Measurements from ENCODE around the gene FOXA3. TPM values are rescaled to one million over a fixed set of nuclear protein-coding genes. Genes with fewer than 3 reads are reported as not detected.

Gene FOXA3
- total RNA-seq, 4 donors from 2014 or later: not detected

GRCh38 chr19:45879055-45879454 lies 14.9 kb downstream of the FOXA3 start:
- Histone ChIP-seq H3K36me3 (peaks cover 0 to 5% of the 10 kb centered on the region in 2 donors), H3K27me3 (peaks cover 0 to 9% (median 0%) of the 10 kb centered on the region in 3 donors), H3K4me3 (no peak overlapping the region), H3K9me3 (no peaks in the 10 kb centered on the region), H3K27ac (no peak overlapping the region), H3K4me1 (peaks cover 16 to 26% of the 10 kb centered on the region in 2 donors)
- intact Hi-C loops (cut with DNase I; ENCODE audit: low total_unique reads): no loop called here
- no peak for ATAC-seq
- no peak for TF ChIP-seq POLR2A (IDR thresholded peaks at IDR 0.05)
- TF ChIP-seq CTCF (IDR thresholded peaks at IDR 0.05 in 4 of 5, conservative IDR thresholded peaks at IDR 0.05 in 1 of 5): no peak
- no peak for DNase-seq
- in situ Hi-C loops (cut with MboI; ENCODE audit: low sequenced_read_pairs in 4 of 4): no loop called here

GRCh38 chr19:45879971-45880370 lies 15.8 kb downstream of the FOXA3 start:
- peaks cover 0 to 6% of the 10 kb centered on the region in 2 donors for H3K36me3 ChIP-seq
- DNase-seq (no peak), ATAC-seq (no peak)
- H3K27me3 ChIP-seq: peaks cover 0 to 9% (median 0%) of the 10 kb centered on the region in 3 donors
- H3K4me1 ChIP-seq: peaks cover 25 to 35% of the 10 kb centered on the region in 2 donors
- TF ChIP-seq POLR2A (IDR thresholded peaks at IDR 0.05) (no peak), CTCF (IDR thresholded peaks at IDR 0.05 in 4 of 5, conservative IDR thresholded peaks at IDR 0.05 in 1 of 5) (no peak)
- no peaks in the 10 kb centered on the region for H3K9me3 ChIP-seq
- no peak overlapping the region for H3K27ac ChIP-seq
- intact Hi-C loops (cut with DNase I; ENCODE audit: low total_unique reads): no loop called here
- H3K4me3 ChIP-seq: no peak overlapping the region
- in situ Hi-C loops (cut with MboI; ENCODE audit: low sequenced_read_pairs in 4 of 4): no loop called here

- intact Hi-C loops (cut with DNase I; ENCODE audit: low total_unique reads) (no loop called here), in situ Hi-C loops (cut with MboI; ENCODE audit: low sequenced_read_pairs in 4 of 4) (no loop called here)
- H3K4me3 ChIP-seq: no peak overlapping the region
- peaks cover 29 to 38% of the 10 kb centered on the region in 2 donors for H3K4me1 ChIP-seq
- peaks cover 0 to 6% of the 10 kb centered on the region in 2 donors for H3K36me3 ChIP-seq
- DNase-seq: no peak
- peaks cover 0 to 8% (median 0%) of the 10 kb centered on the region in 3 donors for H3K27me3 ChIP-seq
- no peak for TF ChIP-seq CTCF (IDR thresholded peaks at IDR 0.05 in 4 of 5, conservative IDR thresholded peaks at IDR 0.05 in 1 of 5)
- TF ChIP-seq POLR2A (IDR thresholded peaks at IDR 0.05): no peak
- H3K27ac ChIP-seq: no peak overlapping the region
- no peaks in the 10 kb centered on the region for H3K9me3 ChIP-seq
- ATAC-seq: no peak
Measured at GRCh38 chr19:45881082-45881908, 17.2 kb downstream of the FOXA3 start.

GRCh38 chr19:45881909-45882528 lies 17.9 kb downstream of the FOXA3 start:
- ATAC-seq (no peak), DNase-seq (no peak)
- in situ Hi-C loops (cut with MboI; ENCODE audit: low sequenced_read_pairs in 4 of 4): no loop called here
- H3K36me3 ChIP-seq: peaks cover 0 to 6% of the 10 kb centered on the region in 2 donors
- H3K4me1 ChIP-seq: peaks cover 30 to 39% of the 10 kb centered on the region in 2 donors
- H3K9me3 ChIP-seq: no peaks in the 10 kb centered on the region
- TF ChIP-seq POLR2A (IDR thresholded peaks at IDR 0.05): no peak
- no peak for TF ChIP-seq CTCF (IDR thresholded peaks at IDR 0.05 in 4 of 5, conservative IDR thresholded peaks at IDR 0.05 in 1 of 5)
- no peak overlapping the region for H3K27ac ChIP-seq
- H3K27me3 ChIP-seq: peaks cover 0 to 1% (median 0%) of the 10 kb centered on the region in 3 donors
- no peak overlapping the region for H3K4me3 ChIP-seq
- intact Hi-C loops (cut with DNase I; ENCODE audit: low total_unique reads): no loop called here
